A673 (cell line): ENCODE data around the gene MFAP4.

Experiments
- EZH2 ChIP-seq: fragments of 200-600 bp; sonication (generic); IDR thresholded peaks from 2 replicates; pipeline ENCODE4 v1.6.1; 2017; ENCODE audit warnings: borderline replicate concordance, low read depth, mild to moderate bottlenecking, mixed read lengths, antibody characterized with exemption, low read length; ENCODE audit not compliant: poor library complexity, severe bottlenecking
- TF ChIP-seq, protein P1 (sequence below): fragments of 300-800, 200-600 bp; sonication (generic); conservative IDR thresholded peaks from 2 replicates; pipeline ENCODE4 v1.5.1; 2017; ENCODE audit warnings: low read depth, mild to moderate bottlenecking, antibody characterized with exemption, low read length, moderate library complexity, mixed read lengths

DNA sequence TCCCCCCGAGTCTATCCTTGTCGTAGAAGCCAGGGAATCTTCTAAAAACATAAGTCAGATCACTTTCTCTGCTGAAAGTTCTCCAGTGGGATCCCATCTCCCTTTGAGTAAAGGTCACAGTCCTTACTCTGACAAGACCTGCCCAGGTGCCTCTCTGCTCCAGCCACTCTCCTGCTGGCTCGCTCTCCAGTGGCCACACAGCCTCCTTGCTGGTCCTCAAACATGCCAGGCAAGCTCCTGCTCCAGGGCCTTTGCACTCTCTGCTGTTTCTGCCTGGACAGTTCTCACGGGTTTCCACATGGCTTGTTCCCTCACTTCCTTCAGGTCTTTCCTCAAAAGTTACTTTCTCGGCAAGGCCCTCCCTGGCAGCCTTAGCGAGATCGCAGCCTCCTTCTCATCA lies 27.8 kb downstream of the MFAP4 start:
- TF ChIP-seq, protein P1, sequence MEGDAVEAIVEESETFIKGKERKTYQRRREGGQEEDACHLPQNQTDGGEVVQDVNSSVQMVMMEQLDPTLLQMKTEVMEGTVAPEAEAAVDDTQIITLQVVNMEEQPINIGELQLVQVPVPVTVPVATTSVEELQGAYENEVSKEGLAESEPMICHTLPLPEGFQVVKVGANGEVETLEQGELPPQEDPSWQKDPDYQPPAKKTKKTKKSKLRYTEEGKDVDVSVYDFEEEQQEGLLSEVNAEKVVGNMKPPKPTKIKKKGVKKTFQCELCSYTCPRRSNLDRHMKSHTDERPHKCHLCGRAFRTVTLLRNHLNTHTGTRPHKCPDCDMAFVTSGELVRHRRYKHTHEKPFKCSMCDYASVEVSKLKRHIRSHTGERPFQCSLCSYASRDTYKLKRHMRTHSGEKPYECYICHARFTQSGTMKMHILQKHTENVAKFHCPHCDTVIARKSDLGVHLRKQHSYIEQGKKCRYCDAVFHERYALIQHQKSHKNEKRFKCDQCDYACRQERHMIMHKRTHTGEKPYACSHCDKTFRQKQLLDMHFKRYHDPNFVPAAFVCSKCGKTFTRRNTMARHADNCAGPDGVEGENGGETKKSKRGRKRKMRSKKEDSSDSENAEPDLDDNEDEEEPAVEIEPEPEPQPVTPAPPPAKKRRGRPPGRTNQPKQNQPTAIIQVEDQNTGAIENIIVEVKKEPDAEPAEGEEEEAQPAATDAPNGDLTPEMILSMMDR = no peak
- TF ChIP-seq EZH2 = no peak
